GM19455 (cell line): Measurements from ENCODE around the gene FRS2.

ENCODE experiments used
- ATAC-seq: cut with Tn5 transposase; IDR thresholded peaks from one replicate; pipeline ENCODE4 v1.9.1; 2021; ENCODE audit not compliant: unreplicated experiment

Gene FRS2

DNA sequence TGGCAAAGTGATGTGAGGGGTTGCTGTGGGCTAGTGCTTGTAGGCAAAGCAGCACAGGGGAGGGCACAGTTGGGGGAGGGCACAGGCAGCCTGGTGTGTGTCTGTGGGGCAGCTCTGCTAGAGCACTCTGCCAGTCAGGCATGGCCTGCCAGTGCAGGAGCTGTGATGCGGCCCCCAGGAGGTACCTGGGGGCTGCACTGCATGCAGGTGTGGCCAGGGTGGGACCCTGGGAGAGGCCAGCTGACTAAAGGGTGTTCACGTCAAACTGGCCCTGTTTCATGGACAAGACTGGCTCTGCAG, 54.1 kb downstream of the FRS2 start:
- no peak for ATAC-seq

DNA sequence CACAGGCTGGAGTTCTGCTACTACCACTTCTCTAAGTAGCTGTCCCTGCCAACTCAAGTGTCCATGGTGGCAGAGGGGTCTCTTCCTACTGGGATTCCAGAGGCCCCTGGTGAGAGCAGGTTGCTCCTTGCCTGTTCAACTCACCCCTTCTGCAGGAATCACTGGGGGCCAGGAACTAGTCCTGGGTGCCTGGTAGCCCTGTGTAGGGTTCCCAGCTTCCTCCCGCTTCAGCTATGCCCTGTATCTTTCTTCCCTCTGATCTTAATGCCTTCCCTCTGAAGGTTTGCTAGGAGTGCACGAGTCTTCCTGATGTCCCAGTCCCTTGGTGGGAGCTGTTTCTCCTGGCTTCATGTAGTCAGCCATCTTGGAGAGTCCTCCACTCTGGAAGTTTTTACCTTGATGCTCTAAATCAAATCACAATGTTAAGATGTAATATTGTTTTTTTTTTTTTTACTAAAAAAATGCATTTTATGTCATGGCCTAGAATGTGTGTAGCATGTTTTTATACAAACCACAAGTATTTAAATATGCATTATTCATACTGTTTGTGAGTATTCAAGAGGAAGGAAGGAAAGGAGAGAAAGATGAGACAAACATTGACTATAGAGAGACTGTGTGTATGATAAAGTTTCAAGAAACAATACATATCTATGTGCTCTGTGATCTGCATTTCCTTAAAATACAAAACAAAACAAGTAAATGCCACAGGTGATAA, 54.7 kb downstream of the FRS2 start:
- no peak for ATAC-seq

DNA sequence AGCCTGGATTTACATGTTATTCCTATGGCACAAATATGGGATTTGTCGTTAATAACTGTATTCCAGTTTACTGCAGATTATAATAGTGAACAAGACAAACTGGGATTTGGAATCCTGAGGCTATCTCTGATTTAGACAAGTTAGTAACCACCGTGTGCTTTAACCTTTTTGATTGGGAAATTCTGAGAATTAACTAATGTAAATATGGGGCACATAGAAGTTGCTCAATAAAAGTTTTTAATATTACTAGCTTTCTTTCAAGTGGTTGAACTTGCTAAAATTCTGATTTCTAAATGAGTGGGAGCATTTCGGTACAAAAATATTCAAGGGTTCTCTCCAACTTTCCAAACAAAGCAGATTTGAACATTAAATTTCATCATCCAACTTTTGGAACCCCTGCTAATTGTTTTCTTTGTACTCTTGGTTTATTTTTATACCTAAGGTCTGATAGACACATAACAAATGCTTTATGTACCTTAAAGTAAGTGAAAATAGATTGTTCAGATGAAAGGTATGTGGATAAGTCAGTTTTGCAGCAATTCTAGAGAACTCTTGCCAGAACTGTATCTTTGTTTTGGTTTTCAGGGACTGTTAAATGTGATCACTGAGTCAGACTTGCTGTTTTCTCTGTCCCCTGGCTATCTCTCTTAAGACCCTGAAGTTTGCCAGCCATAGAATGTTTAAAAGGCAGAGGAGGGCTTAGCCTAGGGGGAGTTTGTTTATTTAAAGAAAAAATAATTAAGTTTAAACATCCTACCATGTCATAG, 57.5 kb downstream of the FRS2 start:
- no peak for ATAC-seq

DNA sequence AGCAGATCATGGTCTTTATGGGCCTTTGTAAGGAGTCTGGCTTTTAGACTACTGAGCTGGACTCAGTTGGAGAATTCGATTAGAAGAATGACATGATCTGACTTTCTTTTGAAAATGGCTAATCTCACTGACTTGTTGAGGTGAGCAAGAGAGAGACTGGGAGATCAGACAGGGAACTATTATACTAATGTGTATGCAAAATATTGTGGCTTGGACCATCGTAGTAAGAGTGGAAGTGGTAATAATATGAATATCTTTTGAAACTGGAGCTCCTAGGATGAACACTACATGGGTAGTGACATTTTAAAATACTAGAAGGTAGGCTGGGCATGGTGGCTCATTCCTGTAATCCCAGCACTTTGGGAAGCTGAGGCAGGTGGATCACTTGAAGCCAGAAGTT, 58.8 kb downstream of the FRS2 start:
- no peak for ATAC-seq

DNA sequence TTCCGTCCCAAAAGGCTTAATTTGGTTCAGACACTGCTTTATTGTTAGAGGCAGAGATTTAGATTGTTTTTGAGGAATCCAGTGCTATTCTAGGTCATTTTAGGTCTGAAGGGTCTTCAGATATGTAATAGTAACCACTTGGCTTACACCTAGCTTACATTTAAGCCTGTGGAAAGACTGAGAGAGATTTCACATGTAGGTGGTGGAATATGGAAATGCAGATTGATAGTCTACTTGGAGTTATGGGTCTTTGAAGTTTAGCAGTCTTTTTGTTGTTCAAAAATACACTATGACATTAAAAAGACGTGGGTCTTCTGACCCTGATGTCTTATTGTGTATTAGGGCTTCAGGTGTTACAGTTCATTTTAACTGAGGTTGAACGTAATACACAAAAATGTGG, 63.7 kb downstream of the FRS2 start:
- ATAC-seq, result no peak

DNA sequence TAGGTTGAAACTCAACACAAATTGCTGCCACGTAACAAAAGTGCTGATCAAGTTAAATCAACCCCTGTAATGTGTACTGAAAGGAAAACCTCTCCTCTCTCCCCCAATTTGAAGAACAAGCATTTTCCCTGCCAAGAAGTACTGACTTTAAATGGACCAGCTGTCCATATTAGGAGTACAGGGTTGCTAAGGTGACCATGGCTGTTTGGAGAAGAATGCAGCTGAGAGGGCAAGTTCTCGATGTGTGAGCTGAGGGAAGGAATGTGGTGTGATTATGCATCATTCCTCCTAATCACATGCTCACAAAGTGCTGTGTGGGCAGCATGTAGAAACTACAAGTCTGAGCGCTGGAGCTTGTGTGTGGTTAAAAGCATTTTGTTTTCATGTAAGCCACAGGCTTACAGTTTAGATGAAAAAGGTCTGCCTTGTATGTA, 64.2 kb downstream of the FRS2 start:
- ATAC-seq, result peak; percentile 67

DNA sequence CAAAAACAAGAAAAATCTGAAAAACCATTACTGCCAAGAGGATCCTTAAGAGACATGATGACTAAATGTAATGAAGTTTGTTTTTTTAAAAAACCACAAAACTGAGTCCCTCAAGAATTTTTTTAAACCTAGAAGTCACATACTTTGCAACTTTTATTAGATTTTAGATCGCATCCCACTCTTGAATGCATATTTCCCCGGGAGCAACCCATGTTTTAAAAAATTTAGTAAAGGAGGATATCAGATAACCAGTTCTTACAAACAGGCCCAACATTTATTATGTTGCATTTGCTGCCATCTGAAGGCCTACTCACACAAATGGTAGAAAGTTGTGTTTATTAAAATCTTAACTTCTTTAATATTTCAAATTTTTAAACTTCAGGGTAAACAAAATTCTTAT, 70.8 kb downstream of the FRS2 start:
- ATAC-seq, result no peak

DNA sequence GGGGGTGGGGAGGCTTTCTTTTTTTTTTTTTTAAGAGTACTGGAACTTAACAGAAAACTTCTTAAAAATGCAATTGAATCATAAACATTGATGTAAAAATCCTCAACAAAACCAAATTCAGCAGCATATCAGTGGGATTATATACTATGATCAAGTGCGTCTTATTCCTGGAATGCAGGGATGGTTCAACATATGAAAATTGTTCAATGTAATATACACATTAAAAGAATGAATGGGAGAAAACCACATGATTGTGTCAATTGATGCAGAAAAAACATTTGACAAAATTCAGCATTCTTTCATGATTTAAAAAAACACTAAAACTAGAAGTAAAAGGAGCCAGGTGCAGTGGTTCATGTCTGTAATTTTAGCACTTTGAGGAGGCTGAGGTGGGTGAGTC, 73.9 kb downstream of the FRS2 start:
- no peak for ATAC-seq

DNA sequence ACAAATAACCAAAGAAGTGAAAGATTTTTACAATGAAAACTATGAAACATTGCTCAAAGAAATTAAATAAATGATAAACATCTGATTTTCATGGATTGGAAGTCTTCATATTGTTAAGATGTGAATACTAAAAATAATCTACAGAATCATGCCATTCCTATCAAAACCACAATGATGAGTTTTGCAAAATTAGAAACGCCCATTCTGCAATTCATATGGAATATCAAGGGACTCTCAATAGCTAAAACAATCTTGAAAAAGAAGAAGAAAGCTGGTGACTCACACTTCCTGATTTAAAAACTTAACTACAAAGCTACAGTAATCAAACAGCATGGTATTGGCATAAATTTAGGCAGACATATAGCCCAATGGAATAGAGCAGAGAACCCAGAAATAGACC, 74.9 kb downstream of the FRS2 start:
- no peak for ATAC-seq

DNA sequence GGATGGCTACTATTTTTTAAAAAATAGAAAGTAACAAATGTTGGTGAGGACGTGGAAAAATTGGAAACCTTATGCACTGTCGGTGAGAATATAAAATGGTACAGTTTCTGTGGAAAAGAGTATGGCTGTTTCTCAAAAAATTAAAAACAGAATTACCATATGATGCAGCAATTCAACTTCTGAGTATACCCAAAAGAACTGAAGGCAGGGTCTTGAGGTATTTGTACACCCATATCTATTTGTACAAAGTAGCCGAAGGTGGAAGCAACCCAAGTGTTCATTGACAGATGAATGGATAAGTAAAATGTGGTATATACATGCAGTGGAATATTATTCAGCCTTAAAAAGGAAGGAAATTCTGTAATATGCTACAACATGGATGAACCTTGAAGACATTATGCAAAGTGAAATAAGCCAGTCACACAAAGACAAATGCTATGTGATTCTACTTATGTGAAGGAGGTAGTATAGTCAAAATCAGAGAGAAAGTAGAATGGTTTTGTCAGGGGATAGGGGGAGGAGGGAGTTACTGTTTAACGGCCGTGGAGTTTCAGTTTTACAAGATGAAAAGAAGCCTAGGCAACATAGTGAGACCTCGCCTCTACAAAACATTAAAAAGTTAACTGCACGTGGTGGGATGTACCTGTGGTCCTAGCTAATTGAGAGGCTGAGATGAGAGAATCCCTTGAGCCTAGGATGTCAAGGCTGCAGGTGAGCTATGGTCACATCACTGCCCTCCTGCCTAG, 76.7 kb downstream of the FRS2 start:
- ATAC-seq, result no peak

DNA sequence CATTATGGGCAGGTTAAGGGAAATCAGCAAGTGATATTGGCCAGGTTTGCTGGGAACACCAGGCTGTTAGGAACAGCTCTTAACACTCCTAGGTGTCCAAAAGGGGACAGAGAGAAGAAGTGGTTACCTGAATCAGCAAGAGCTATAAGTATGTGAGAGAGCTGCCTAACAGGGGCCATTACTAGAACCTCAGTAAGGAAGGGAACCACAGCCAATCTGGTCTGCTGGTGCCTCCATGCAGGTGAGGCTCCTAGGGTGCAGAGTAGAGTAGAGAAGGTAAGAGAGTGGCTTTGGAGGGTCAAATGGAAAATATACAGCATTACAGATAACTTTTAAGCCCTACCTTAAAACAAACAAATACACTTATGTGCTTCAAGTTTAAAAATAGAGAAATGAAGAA, 78.5 kb downstream of the FRS2 start:
- ATAC-seq, result no peak

DNA sequence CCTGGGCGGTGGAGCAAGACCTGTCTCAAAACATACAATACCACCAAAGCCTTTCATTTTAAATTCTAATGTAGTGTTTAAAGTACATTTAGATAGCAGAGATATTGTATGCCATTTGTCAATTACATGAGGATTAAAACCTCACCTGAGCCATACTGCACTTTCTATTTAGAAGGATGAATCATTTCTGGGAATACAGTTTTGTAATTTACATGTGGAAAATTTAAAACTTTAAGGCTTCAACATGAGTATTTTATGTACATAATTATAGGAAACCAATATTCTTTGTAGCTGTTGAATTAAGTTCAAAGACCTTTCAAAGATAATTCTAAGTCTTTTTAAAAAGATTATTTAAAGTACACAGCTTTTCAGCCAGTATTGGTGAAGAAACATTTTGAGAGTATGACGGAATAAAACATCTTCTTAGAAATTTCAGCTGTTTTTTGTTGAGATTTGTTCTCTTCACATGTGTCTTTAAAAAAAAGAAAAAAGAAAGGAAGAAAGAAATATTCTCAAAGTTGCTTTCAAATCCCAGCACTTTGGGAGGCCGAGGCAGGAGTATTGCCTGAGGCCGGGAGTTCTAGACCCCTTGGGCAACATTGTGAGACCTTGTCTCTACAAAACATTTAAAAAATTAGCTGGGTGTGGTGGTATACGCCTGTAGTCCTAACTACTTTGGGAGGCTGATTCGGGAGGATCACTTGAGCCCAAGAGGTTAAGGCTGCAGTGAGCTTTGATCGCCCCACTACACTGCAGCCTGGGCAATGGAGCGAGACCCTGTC, 80.6 kb downstream of the FRS2 start:
- no peak for ATAC-seq

DNA sequence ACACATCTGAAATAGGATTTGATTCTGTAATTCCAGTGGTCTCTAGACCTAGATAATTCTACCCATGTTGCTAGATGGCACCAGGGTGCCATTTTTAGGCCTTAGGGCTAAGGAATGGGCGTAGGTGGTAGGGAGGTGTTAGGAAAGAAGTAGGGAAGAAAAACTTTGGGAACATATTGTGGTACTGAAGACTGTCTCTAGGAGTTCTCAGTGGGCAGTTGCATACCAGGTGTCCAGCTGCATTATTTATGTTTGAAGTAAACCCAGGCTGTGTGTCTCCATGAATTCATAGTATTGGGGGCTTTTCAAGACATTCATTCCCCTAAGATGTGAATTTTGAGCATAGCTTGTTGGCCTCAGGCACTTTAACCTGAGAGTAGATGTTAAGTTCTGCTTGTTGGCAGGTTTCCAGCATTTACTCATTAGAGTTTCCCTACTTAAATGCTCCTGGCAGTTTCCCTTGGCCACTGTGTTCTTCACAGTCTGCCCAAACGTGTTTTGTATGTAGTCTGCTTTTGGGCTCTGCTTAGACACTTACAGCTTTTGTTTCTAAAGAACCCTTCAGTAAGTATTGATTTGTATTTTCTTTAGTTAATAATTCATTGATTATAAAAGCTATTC, 83.5 kb downstream of the FRS2 start:
- no peak for ATAC-seq

DNA sequence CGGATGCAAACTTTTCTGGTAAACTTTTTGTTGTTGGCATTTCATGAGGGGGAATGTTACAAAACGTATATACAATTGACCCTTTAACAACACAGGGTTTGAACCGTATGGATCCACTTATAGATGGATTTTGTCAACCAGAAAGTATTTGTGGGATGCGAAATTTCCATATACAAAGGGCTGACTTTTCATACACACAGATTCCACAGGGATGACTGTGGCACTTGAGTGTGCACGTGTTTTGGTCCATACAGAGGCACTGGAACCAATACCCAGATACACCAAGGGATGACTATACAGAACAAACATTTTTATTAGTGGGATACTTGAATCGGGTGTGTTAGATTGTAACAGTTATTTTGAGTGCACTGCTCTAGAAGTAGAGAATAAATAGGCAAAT, 85.3 kb downstream of the FRS2 start:
- ATAC-seq, result no peak

DNA sequence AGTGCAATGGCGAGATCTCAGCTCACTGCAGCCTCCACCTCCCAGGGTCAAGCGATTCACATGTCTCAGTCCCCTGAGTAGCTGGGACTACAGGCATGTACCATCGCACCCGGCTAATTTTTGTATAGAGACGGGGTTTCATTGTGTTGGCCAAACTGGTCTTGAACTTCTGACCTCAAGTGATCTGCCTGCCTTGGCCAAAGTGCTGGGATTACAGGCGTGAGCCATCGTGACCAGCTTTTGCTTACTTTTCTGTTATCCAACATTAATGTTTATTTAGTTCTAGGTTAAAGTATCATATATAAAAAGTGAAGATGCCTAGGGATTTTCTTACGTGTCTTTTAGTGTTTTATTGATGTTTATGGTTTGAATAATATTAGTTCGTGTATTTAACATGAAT, 86.2 kb downstream of the FRS2 start:
- ATAC-seq, result no peak

DNA sequence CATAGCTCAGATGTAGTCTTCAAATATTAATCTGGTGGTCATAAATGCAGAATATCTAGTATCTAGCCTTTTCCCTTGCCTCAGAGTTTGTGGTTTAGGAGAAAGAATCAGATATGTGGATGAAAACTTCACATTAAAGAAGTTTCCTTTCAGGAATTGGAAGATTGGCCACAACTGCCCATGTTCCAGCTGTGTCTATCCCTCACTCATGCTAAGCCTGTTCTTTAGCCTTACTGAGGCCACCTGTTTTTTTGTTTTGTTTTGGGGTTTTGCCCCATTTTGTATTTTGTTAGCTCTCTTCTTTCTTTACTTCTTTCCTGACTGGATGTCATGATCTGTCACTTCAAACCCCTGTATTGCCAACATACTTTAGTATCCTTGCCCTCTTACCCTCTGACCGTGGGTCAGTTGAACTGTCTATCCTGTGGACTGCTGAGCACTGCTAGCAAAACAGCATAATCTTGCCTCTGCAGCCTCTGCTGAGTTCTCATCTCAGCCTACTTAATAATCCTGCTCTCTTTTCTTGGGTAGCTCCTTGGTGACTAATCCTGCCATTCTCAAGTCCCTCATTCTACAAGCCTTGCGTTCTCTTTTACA, 93.1 kb downstream of the FRS2 start:
- no peak for ATAC-seq

DNA sequence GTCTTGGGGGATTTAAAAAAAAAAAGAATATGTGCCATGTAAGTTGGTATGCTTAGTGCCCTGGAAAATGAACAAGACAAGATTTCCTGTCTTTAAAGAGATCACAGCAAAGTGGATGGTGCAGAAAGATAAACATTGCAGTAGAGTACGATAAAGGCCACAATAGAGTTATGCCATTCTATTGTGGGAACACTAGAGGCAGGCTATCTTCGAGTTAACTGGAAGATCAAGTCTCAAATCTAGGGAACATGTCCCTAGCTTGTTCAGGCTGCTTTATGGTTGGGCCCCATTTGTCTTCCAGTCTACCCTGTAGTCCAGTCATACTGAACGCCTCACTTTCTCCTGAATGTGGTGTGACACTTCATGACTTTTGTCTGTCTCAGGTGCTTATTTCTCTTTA, 96.4 kb downstream of the FRS2 start:
- ATAC-seq, result no peak

DNA sequence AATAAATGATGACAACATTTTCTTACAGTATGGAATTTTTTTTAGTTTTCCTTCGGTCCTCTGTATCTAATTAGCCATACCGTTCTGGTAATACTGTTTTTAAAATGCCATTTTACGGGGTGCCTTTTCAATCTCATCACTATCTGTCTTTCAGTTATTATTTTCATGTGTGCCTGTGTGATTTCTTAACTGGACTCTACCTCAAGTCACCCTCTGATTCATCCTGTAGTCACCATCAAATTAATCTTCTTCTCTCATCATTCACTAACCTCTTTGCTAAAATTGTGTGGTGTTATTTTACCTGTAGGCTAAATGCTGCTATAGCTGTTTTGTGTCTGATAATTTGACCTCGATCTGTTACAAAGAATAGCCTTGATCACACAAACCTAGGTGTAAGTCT, 99.0 kb downstream of the FRS2 start:
- no peak for ATAC-seq

DNA sequence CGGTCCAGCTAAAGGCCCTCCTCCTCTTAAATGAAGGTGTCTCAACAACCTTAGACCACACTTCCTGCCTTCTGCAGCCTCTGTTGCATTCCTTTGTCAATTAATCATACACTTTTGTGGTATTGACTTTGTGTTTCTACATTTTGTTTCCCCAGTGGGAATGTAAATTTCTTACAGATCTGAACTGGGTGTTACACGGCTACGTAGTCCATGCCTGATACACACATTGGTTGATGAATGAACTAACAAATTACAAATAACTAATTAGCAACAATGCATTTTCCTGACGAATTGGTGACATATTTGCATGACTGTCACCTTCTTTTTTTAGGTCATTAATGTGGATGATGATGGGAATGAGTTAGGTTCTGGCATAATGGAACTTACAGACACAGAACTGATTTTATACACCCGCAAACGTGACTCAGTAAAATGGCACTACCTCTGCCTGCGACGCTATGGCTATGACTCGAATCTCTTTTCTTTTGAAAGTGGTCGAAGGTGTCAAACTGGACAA, 99.9 kb downstream of the FRS2 start:
- ATAC-seq, result no peak
